22Rv1 (cell line): ENCODE data around the gene PPRC1.

Experiments used
- H3K27ac ChIP-seq: fragments of 450-650 bp; 2 replicates; pipeline ENCODE4 v1.5.1; 2017
- ZFX ChIP-seq: fragments of 450-650 bp; IDR thresholded peaks from 2 replicates; pipeline ENCODE4 v1.6.1; 2017; ENCODE audit warnings: antibody characterized with exemption, borderline replicate concordance
- TF ChIP-seq, protein P1 (sequence below): fragments of 450-650 bp; IDR thresholded peaks from 2 replicates; pipeline ENCODE4 v1.5.1; 2017; ENCODE audit warnings: mild to moderate bottlenecking

PPRC1 gene

DNA sequence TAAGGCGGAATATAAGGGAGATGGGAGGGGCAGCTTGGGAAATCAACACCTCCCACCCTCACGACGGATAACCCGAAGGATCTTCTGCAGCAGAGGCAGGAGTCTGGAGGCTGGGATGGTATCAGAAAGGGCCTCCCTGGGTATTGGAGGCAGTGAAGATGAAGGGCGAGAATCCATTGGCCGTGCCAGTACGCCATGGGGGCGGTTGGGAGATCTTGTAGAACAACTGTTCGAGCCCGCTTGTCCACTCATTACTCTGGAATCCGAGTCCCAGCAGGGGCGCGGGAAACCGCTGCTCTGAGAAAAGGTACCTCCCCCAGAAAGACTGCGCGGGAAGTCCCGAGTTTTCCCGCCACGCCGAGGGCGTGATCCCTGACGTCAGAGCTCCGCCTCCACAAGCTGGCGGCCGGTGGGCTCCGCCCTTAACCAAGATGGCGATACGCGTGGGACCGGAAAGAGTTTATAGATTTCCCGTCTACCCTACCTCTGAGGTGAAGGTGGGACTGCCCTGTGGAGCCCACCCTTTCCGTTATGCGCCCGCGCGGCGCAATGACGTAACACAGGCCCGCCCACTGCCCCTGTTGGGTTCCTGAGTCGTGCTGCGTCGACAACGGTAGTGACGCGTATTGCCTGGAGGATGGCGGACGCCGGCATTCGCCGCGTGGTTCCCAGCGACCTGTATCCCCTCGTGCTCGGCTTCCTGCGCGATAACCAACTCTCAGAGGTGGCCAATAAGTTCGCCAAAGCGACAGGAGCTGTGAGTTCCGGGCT, 19.1 kb downstream of the PPRC1 start, which contains the start of gene NOLC1:
TSS of gene NOLC1 (plus strand) at position 616 of the 771 bp plus-strand sequence. CDS start at position 638, 22 bp downstream.
- TF ChIP-seq ZFX = no peak
- H3K27ac ChIP-seq = peak within 1 kb of the TSS; percentile 91

DNA sequence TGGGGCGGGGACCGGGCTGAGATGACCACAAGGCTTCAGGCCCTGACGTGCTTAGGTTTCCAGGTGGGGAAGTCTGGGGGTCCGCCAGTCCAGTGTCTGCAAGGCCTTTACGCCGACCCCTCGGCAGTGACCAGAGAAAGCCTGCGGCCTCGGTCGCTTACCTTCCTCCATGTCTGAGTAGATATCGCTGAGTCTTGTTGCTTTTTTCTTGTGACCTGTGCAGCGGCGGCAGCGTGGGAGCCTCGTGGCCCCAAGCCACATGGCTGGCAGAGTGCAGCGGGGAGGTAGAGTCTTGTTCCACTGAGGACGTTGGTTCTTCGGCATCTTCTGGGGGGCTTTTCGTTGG, 19.7 kb downstream of the PPRC1 start:
- peak overlapping the region; percentile 91 for H3K27ac ChIP-seq
- no peak for TF ChIP-seq ZFX
- TF ChIP-seq, protein P1, sequence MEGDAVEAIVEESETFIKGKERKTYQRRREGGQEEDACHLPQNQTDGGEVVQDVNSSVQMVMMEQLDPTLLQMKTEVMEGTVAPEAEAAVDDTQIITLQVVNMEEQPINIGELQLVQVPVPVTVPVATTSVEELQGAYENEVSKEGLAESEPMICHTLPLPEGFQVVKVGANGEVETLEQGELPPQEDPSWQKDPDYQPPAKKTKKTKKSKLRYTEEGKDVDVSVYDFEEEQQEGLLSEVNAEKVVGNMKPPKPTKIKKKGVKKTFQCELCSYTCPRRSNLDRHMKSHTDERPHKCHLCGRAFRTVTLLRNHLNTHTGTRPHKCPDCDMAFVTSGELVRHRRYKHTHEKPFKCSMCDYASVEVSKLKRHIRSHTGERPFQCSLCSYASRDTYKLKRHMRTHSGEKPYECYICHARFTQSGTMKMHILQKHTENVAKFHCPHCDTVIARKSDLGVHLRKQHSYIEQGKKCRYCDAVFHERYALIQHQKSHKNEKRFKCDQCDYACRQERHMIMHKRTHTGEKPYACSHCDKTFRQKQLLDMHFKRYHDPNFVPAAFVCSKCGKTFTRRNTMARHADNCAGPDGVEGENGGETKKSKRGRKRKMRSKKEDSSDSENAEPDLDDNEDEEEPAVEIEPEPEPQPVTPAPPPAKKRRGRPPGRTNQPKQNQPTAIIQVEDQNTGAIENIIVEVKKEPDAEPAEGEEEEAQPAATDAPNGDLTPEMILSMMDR = no peak

DNA sequence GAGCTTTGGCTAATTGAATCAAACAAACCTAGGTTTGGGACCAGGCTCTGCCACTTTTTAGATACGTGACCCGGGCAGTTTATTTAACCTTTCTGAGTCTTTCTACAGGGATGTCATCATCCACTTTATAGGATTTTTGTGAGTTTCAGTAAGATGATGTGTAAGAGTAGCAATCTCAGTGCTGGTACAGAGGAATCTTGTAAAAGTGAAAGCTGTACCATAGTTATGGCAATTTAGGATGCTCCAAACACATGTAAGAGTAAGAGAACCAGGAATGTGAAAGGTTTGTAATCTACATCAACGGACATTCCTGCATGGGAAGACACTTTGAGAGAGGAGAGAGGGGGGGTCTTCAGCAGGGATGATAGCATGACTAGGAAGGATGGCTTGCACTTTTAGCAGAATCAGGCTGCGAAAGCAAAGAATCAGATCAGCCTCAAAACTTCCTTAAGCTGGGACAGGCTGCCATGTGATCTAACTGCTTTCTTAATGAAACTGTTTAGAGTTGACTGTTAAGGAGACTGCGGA, 20.3 kb downstream of the PPRC1 start:
- TF ChIP-seq, protein P1 = no peak
- peak overlapping the region; percentile 91 for H3K27ac ChIP-seq

- TF ChIP-seq, protein P1 = no peak
- TF ChIP-seq ZFX = no peak
- no peak overlapping the region for H3K27ac ChIP-seq
Observed at GRCh38 chr10:102154466-102155116, 21.8 kb downstream of the PPRC1 start.

GRCh38 chr10:102157224-102157623, 24.4 kb downstream of the PPRC1 start:
- no peak for TF ChIP-seq ZFX
- TF ChIP-seq, protein P1 = no peak
- H3K27ac ChIP-seq = peak overlapping the region; percentile 43

DNA sequence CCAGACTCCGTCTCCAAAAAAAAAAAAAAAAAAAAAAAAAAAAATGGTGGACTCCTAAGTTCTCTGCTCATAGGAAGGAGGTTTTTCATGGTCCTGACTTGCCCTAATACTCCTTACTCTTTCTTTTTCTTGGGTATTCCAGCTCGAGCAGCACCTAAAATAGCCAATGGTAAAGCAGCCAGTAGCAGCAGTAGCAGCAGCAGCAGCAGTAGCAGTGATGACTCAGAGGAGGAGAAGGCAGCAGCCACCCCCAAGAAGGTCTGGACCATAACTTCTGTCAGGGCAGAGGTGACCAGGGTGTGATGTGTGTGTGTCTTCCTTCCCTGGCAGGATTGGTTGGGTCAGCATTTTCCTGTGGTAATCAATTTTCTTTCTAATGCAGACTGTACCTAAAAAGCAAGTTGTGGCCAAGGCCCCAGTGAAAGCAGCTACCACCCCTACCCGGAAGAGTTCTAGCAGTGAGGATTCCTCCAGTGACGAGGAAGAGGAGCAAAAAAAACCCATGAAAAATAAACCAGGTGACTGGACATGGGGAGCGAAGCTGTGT, 26.3 kb downstream of the PPRC1 start:
- TF ChIP-seq, protein P1 = no peak
- no peak for TF ChIP-seq ZFX
- H3K27ac ChIP-seq = no peak overlapping the region

- TF ChIP-seq, protein P1 = no peak
- TF ChIP-seq ZFX = no peak
- H3K27ac ChIP-seq = no peak overlapping the region
Observed at GRCh38 chr10:102159831-102160230, 27.0 kb downstream of the PPRC1 start.
